ENCODE results near the gene CYTH1. TPM values are rescaled to one million over a fixed set of nuclear protein-coding genes. Genes with fewer than 3 reads are reported as not detected.

CYTH1 gene
- total RNA-seq = 10 to 100 TPM in 3 of 4 donors, 1 to 10 TPM in 1; 6.2 to 56.1 (median 44.3) TPM

DNA sequence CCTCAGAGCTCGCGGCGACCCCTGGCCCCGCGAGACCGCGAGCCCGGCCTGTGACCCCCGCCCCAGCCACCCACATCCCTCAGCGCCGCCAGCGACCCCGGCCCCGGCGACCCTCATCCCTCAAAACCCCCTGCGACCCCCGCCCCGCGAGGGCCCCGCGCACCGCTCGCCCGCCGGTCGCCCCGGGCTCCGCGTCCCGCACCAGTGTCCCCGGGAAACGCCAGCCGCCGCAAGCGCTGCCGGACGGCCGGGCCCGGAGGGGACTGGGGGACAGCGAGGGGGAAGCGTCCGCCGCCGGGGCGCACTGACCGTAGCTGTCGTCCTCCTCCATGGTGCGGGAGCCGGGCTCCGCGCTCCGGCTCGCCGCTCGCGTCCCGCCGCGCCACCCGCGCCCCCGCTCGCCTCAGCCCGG is at the start of gene CYTH1:
Gene CYTH1 (minus strand): TSS at position 381 of the 412 bp plus-strand sequence. CDS start 50 bp downstream, at position 331.
- Histone ChIP-seq H3K4me3 (peak within 1 kb of the TSS; percentile 86 to 100), H3K4me1 (no peaks in the 10 kb centered on the region), H3K27ac (peak within 1 kb of the TSS; percentile 88 to 94), H3K36me3 (no peaks in the 10 kb centered on the region), H3K27me3 (no peaks in the 10 kb centered on the region), H3K9me3 (no peaks in the 10 kb centered on the region)
- intact Hi-C loops (cut with DNase I; ENCODE audit: low total_unique reads) = no loop called here
- TF ChIP-seq POLR2A (IDR thresholded peaks at IDR 0.05) = peak; percentile 62 to 69
- TF ChIP-seq, protein P1, sequence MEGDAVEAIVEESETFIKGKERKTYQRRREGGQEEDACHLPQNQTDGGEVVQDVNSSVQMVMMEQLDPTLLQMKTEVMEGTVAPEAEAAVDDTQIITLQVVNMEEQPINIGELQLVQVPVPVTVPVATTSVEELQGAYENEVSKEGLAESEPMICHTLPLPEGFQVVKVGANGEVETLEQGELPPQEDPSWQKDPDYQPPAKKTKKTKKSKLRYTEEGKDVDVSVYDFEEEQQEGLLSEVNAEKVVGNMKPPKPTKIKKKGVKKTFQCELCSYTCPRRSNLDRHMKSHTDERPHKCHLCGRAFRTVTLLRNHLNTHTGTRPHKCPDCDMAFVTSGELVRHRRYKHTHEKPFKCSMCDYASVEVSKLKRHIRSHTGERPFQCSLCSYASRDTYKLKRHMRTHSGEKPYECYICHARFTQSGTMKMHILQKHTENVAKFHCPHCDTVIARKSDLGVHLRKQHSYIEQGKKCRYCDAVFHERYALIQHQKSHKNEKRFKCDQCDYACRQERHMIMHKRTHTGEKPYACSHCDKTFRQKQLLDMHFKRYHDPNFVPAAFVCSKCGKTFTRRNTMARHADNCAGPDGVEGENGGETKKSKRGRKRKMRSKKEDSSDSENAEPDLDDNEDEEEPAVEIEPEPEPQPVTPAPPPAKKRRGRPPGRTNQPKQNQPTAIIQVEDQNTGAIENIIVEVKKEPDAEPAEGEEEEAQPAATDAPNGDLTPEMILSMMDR (IDR thresholded peaks at IDR 0.05) = no peak
- DNase-seq = peak in 1 of 2 donors; percentile 44

- no peak for DNase-seq
- no peak overlapping the region for H3K4me3 ChIP-seq
- TF ChIP-seq, protein P1 (IDR thresholded peaks at IDR 0.05) = no peak
- no peak for TF ChIP-seq POLR2A (IDR thresholded peaks at IDR 0.05)
- H3K4me1 ChIP-seq = no peaks in the 10 kb centered on the region
- no peaks in the 10 kb centered on the region for H3K9me3 ChIP-seq
- no peak overlapping the region for H3K27ac ChIP-seq
- intact Hi-C loops (cut with DNase I; ENCODE audit: low total_unique reads) = no loop called here
- no peaks in the 10 kb centered on the region for H3K36me3 ChIP-seq
- no peaks in the 10 kb centered on the region for H3K27me3 ChIP-seq
These were observed 47.4 kb upstream of the CYTH1 start for GRCh38 chr17:78829477-78829876.

- DNase-seq = no peak
- Histone ChIP-seq H3K36me3 (no peaks in the 10 kb centered on the region), H3K4me3 (no peak overlapping the region), H3K27ac (no peak overlapping the region), H3K4me1 (no peaks in the 10 kb centered on the region), H3K27me3 (no peaks in the 10 kb centered on the region), H3K9me3 (no peaks in the 10 kb centered on the region)
- no peak for TF ChIP-seq POLR2A (IDR thresholded peaks at IDR 0.05)
- intact Hi-C loops (cut with DNase I; ENCODE audit: low total_unique reads) = no loop called here
These were observed 46.6 kb upstream of the CYTH1 start for GRCh38 chr17:78828470-78829185.

DNA sequence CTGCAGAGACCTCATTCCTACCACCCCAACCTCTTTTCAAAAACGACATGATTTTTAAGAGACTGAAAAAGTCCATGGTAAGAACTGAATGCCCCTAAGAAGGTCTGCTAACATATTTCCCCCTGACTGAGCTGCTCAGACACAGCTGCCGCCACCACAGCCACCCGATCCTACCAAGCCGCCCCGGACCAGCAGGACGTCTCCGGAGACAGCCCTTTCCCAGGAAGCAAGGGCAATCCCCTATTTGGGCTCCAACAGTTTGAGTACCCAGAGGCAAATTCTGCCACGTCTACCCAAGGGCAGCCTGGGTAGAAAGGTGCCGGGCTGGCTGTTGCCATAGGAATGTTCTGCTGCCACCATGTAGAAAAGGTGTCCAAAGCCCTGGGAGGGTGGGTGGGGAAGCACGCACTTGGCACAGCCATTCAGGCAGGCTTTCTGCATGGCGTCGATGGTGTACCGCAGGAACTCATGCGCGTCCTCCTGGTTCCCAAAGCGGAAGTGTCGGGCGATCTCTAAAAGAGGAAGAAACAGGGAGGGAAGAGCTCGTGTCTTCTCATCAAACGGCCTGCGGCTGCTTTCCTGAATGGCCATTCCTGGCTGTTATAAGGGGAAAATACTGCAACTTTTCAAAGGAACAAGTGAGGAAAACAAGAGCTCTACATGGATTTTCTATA is 44.9 kb upstream of the CYTH1 start:
- no peak for TF ChIP-seq POLR2A (IDR thresholded peaks at IDR 0.05)
- TF ChIP-seq, protein P1 (IDR thresholded peaks at IDR 0.05) = no peak
- H3K27ac ChIP-seq = no peak overlapping the region
- no peaks in the 10 kb centered on the region for H3K36me3 ChIP-seq
- no peaks in the 10 kb centered on the region for H3K4me1 ChIP-seq
- H3K4me3 ChIP-seq = no peak overlapping the region
- no peaks in the 10 kb centered on the region for H3K9me3 ChIP-seq
- intact Hi-C loops (cut with DNase I; ENCODE audit: low total_unique reads) = no loop called here
- no peaks in the 10 kb centered on the region for H3K27me3 ChIP-seq
- no peak for DNase-seq

DNA sequence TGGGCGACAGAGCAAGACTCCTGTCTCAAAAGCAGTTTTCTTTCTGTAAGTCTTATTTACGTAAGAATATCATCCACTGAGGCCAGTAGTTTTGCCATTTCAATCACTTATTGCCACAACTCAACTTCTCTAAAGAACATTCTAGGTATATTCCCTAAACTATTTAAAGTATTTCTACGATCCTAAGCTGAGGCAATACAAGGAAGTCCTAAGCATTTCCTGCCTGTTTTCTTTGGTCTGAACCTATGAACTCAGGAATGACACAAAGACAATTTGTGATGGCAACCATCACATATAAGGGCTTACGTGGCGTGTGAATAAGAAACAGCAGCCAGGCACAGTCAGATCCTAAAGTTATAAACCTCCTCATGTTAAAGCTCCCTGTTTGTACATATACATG is 44.3 kb upstream of the CYTH1 start:
- Histone ChIP-seq H3K36me3 (no peaks in the 10 kb centered on the region), H3K9me3 (no peaks in the 10 kb centered on the region), H3K4me1 (no peaks in the 10 kb centered on the region), H3K27me3 (no peaks in the 10 kb centered on the region), H3K27ac (no peak overlapping the region), H3K4me3 (no peak overlapping the region)
- TF ChIP-seq POLR2A (IDR thresholded peaks at IDR 0.05) = no peak
- TF ChIP-seq, protein P1 (IDR thresholded peaks at IDR 0.05) = no peak
- no peak for DNase-seq
- intact Hi-C loops (cut with DNase I; ENCODE audit: low total_unique reads) = no loop called here
